Esophagus muscularis mucosa (tissue), 3 donors: ENCODE data around the gene ANAPC10.

ENCODE experiments used
- CTCF ChIP-seq, 3 experiments: fragments of 200-600 bp in 2 of 3; fragments of 450-650 bp in 1 of 3; sonication (generic) in 2 of 3; IDR thresholded peaks; one replicate each; pipeline ENCODE4 v1.5.1; 2017 to 2019; ENCODE audit warnings: antibody characterized with exemption in 3 of 3, mild to moderate bottlenecking in 2 of 3, moderate library complexity in 1 of 3
- POLR2A ChIP-seq: fragments of 450-650 bp; IDR thresholded peaks from one replicate; pipeline ENCODE4 v1.6.1; 2017; ENCODE audit warnings: antibody characterized with exemption, moderate library complexity, mild to moderate bottlenecking, low read depth

GRCh38 chr4:145131848-145132247 is 33.9 kb upstream of the ANAPC10 start:
- TF ChIP-seq CTCF (IDR thresholded peaks at IDR 0.05) (no peak), POLR2A (no peak)
